Glomerular visceral epithelial cell (primary cell): ENCODE measurements around the gene EIF1AX.
"Not testable (repeated sequence)": the region's sequence is repeated elsewhere in the genome, so short reads cannot be mapped to it uniquely, and the experiment has no call there.

Experiments
- DNase-seq: peaks from one replicate; pipeline ENCODE4 v3.0.0-alpha.2; 2016; ENCODE audit errors: extremely low spot score

EIF1AX gene

DNA sequence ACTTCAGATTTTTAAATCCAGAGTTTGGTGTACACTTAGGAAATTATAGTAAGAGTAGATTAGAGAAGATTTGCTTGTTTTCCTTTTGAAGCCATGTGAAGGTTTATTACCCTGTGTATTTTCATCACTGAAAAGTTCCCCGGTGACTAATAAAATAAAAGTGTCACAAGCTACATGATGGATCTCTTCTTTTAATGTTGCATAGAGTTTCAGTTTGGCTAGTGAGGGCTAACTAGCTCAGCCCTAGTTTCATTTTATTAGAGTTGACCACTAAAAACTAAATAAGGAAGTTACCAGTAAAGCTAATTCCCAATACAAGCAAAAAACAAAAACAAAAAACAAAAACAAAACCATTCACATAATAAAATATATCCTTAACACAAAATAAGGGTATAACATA is 14.8 kb downstream of the EIF1AX start:
- DNase-seq: not testable (repeated sequence)

DNA sequence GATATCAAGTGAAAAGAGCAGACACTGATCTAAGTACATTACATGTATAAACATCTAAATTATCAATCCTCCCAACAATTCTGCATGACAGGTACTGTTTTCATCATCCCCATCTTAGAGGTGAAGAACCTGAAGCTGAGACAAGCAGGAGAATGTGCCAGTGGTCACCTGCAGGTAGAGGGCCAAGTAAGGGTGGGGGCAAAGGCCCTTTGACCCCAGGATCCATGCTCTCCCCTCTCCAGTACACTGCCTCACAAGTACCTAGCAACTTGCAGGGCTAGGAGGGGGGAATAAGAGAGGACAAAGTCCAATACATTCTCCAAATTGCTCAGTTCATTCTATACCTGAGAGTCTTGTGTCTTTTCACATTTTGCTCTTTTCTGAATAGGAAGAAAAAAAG is 16.7 kb downstream of the EIF1AX start:
- no peak for DNase-seq

DNA sequence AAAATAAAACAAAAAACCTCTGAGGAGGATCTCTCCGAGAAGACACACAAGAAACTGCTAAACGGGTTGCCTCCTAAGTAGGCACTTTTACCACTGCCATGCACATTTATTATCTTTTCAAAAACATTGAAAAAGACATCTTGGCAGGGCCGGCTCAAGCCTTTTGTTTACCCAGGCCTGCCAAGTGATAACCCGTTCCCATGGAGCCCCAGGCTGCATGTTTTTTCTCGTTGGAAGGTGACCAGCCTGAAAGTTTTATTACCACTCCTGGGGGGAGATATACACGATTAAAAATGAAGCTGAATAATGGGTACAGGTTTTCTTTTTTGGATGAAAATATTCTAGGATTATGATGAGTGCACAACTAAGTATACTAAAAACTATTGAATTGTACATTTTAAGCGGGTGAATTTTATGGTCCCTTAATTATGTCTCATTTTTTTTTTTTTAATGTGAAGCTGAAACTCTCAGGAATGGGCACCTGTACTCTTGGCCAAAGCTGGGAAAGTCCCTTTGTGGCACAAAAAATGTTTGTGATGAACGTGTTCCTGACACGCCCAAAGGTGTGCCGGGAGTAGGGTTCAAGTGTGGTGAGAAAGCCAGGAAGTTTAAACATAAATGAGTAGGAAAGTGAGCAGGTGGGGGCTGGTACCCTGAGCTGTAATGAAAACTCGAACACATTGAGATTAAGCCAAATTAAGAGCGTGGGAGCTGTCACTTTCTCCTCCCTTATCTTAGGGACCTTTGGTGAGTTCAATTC is 23.4 kb downstream of the EIF1AX start:
- DNase-seq: no peak

DNA sequence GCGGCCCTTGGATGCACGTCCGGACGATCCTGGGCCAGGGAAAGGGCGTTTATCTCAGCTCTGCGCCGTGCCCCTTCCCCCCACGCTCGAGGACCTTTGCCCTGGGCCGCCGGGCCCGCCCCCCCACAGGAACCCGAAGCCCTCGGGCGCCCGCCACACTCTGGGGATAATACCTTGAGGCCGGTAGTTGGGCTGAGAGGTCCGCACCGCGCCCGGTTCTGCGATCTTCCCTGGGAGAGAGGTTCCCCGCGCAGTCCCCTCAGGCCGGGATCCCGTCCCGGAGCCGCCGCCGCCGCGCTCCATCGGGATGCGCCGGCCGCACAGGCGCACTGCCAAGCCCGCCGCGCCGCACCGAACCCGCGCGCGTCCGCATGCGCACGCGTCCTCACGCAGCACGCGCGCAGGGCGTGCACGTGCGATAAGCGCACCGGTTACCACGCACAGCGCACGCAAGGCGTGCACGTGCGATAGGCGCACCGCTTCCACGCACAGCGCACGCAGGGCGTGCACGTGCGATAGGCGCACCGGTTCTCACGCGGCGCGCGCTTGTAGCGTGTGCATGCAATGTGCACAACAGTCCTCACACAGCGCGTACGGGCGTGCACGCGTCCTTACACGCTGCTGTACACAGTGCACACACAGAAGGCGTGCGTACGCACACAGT is 24.9 kb downstream of the EIF1AX start, which contains the start of gene MAP7D2:
MAP7D2 (minus strand) TSS at position 331 of the 664 bp plus-strand sequence; CDS start at position 303, 28 bp downstream.
- DNase-seq: no peak

DNA sequence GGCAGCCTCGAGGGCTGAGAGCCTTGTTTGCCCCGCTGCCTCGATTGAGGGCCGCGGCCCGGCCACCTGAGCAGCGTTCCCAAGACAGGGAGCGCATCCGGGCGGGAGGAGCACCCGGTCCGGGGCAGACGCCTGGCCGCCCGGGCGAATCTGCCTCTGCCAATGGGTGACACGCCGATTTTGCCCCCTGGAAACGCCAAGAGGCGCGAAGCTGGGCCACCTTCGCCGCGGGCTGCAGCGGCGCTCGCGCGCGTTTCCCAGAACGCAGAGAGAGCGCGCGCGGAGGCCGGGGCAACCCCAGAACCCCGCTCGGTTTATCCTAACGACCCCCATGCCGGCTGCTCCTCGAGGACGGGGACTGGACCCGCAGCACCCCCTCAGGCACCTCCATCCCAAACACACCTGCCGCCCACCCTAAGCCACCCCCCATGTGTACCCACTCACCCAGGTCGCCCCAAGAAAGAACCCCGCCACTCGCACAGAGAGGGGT is 25.5 kb downstream of the EIF1AX start:
- DNase-seq: no peak

DNA sequence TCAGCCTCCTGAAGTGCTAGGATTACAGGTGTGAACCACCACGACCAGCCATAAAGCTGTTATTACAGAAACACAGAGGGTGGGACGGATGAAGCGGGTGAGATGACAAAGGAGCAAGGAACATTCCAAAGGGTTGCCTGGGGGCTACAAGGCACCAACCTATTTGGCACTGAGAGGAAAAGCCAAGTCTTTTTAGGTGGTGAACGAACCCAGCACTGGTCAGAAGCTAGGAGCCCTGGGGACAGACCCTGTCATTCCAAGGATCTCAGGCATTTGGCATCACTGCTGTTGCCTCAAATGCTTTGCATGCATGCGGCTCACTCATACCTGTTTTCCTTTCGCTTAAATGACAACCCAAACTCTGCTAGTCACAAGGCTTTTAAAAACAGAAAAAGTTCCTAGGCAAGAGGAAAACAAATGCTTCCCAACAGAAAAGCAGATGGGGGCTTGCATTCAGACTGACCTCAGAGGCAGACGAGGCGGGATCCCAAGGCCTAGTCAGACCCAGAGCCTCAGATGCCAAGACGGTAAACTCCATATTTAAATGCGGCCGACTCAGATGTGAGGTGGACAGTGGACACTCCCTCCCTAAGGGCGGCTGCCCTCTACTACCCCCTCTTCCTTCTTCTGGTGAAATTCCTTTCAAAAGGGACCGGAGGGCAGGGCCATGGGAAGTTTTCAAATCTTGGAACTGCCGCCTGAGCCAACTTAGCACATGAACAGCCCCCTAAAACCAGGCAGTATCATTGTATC is 29.4 kb downstream of the EIF1AX start:
- no peak for DNase-seq

DNA sequence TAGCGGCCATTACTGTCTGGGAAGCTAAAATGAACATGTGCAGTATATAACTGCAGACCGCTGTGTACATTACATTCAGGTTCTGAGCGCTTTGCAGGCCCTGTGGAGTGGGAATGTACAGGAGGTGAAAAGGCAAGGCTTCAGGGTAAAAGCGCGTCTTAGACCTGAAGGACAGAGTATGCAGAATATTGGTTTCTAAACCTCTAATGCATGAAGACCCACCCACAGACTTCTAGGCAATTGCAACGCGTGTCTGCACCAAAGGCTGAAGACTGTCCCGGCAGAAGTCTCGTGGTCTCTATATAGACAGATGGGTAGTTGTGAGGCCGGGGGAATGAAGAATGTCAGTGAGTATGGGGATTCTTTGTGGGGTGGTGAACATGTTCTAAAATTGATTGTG is 30.4 kb downstream of the EIF1AX start:
- no peak for DNase-seq

DNA sequence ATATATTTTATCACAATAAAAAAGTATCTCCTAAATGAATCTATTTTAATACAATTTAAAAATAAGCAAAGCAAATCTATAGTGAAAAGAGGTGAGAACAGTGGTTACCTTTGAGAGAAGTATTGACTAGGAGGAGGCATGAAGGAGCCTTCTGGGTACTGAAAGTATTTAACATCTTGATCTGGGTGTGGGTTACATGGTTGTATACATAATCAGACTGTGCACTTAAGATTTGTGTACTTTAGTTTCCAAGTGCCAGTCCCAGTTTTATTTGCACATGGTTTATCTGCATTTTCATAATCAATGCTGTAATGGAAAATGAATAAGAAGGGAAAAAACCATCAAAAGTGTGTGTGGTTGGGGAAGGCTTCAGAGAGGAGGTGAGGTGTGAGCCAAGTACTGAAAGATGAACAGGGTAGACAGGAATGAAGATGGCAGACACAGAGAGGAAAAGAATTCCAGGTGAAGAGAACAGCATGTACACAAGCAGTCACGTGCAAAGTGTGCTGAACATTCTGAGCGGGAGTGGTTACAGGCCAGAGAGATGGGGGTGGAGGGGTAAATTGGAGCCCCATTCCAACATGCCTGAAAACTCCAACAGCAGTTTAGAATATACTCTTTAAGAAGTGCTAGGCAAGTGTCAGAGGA is 39.6 kb downstream of the EIF1AX start:
- DNase-seq: no peak

DNA sequence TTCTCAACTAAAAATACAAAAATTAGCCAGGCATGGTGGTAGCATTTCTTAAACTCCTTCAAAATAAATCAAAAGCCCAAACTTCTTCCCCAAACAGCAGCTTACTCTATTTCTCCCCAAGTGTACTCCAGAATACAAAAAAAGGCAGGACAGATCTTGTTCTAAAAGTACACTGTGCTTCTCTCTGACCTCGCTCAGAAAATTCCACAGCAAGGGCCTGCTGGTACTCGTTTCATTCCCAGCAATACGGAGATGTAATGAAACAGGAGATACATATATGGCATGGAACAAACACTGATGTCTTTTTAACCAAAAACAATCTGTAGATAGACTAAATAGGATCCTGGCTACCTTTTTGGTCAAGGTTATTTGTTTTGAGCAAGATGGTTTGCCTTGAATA is 50.1 kb downstream of the EIF1AX start:
- no peak for DNase-seq

DNA sequence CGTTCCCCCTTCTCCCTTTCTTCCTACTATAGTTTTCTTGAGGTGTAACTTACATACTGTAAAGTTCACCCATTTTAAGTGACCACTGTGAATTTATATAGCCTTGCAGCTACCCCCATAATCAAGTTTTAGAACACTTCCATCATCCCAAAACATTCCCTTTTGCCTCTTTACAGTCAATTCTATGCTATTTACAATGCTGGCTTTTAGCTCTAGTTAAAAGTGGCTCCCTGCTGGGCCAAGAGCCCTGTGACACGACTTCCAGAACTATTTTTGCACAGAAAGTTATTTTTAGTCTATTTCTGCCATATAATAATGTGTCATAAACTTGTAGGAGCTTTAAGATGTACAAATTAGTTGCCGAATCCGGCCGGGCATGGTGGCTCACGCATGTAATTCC is 51.8 kb downstream of the EIF1AX start:
- DNase-seq: no peak

DNA sequence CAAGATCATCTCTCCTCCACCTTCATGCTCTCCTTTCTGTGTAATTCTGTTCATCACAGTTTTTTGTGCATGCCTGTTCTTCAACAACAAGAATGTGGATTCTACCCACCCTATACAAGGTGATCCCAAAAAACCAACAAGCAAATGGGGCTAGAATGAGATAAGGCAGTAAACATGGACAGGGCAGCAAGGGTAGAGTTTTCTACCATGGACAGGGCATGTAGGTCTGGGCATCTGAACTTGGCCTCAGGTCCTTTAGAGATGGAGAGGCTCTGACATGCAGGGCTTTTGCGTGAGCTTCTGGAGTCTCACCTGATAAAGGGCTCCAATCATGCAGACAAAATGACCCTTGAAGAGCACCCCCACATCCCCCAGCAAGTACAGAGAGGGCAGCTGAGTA is 61.4 kb downstream of the EIF1AX start:
- no peak for DNase-seq
